ENCODE data around the gene PRG2.
"Not testable (repeated sequence)": the region's sequence is repeated elsewhere in the genome, so short reads cannot be mapped to it uniquely, and the experiment has no call there.

PRG2 gene

GRCh38 chr11:57368106-57368844 lies 22.2 kb downstream of the PRG2 start:
- Mint-ChIP-seq H3K4me1 (no peaks in the 10 kb centered on the region), H3K27me3 (peaks cover 26% of the 10 kb centered on the region), H3K4me3 (no peak overlapping the region), H3K36me3 (ENCODE audit: insufficient read depth) (peaks cover 2% of the 10 kb centered on the region), H3K27ac (ENCODE audit: low read depth) (no peak overlapping the region), H3K9me3 (no peaks in the 10 kb centered on the region)
- ATAC-seq (replicated peaks; ENCODE audit: extremely low read depth, poor library complexity, severe bottlenecking) (no peak), DNase-seq (ENCODE audit: low spot score in 2 of 2) (no peak)

- Mint-ChIP-seq H3K4me1 (no peaks in the 10 kb centered on the region), H3K9me3 (no peaks in the 10 kb centered on the region), H3K4me3 (no peak overlapping the region), H3K27ac (ENCODE audit: low read depth) (no peak overlapping the region), H3K36me3 (ENCODE audit: insufficient read depth) (peaks cover 2% of the 10 kb centered on the region), H3K27me3 (peaks cover 26% of the 10 kb centered on the region)
- no peak for DNase-seq (ENCODE audit: low spot score in 2 of 2)
- ATAC-seq (replicated peaks; ENCODE audit: extremely low read depth, poor library complexity, severe bottlenecking) = no peak
Measured at GRCh38 chr11:57364851-57365660, 25.4 kb downstream of the PRG2 start.

GRCh38 chr11:57363131-57364080 lies 27.0 kb downstream of the PRG2 start:
- DNase-seq (ENCODE audit: low spot score in 2 of 2) = no peak
- no peak for ATAC-seq (replicated peaks; ENCODE audit: extremely low read depth, poor library complexity, severe bottlenecking)
- Mint-ChIP-seq H3K9me3 (no peaks in the 10 kb centered on the region), H3K36me3 (ENCODE audit: insufficient read depth) (peaks cover 2% of the 10 kb centered on the region), H3K27ac (ENCODE audit: low read depth) (no peak overlapping the region), H3K4me1 (no peaks in the 10 kb centered on the region), H3K27me3 (peaks cover 26% of the 10 kb centered on the region), H3K4me3 (no peak overlapping the region)

- Mint-ChIP-seq H3K9me3 (no peaks in the 10 kb centered on the region), H3K27me3 (peaks cover 24% of the 10 kb centered on the region), H3K4me1 (no peaks in the 10 kb centered on the region), H3K4me3 (no peak overlapping the region), H3K36me3 (ENCODE audit: insufficient read depth) (peaks cover 2% of the 10 kb centered on the region), H3K27ac (ENCODE audit: low read depth) (no peak overlapping the region)
- DNase-seq (ENCODE audit: low spot score in 2 of 2) = no peak
- ATAC-seq (replicated peaks; ENCODE audit: extremely low read depth, poor library complexity, severe bottlenecking) = no peak
Measured at GRCh38 chr11:57361926-57362325, 28.5 kb downstream of the PRG2 start.

- H3K36me3 Mint-ChIP-seq (ENCODE audit: insufficient read depth); H3K4me3 Mint-ChIP-seq; ATAC-seq (replicated peaks; ENCODE audit: extremely low read depth, poor library complexity, severe bottlenecking); H3K27ac Mint-ChIP-seq (ENCODE audit: low read depth); H3K9me3 Mint-ChIP-seq; H3K4me1 Mint-ChIP-seq; DNase-seq (ENCODE audit: low spot score in 2 of 2): not testable (repeated sequence)
- H3K27me3 Mint-ChIP-seq = peaks cover 21% of the 10 kb centered on the region
Measured at GRCh38 chr11:57361420-57361819, 29.0 kb downstream of the PRG2 start.

- Mint-ChIP-seq H3K9me3 (no peaks in the 10 kb centered on the region), H3K36me3 (ENCODE audit: insufficient read depth) (peaks cover 2% of the 10 kb centered on the region), H3K27ac (ENCODE audit: low read depth) (no peak overlapping the region), H3K27me3 (peaks cover 21% of the 10 kb centered on the region), H3K4me1 (no peaks in the 10 kb centered on the region), H3K4me3 (no peak overlapping the region)
- ATAC-seq (replicated peaks; ENCODE audit: extremely low read depth, poor library complexity, severe bottlenecking) = no peak
- DNase-seq (ENCODE audit: low spot score in 2 of 2) = no peak
Measured at GRCh38 chr11:57360991-57361390, 29.5 kb downstream of the PRG2 start.

- Mint-ChIP-seq H3K4me3 (no peak overlapping the region), H3K36me3 (ENCODE audit: insufficient read depth) (no peaks in the 10 kb centered on the region), H3K4me1 (no peaks in the 10 kb centered on the region), H3K27ac (ENCODE audit: low read depth) (no peak overlapping the region), H3K9me3 (no peaks in the 10 kb centered on the region), H3K27me3 (peaks cover 15% of the 10 kb centered on the region)
- ATAC-seq (replicated peaks; ENCODE audit: extremely low read depth, poor library complexity, severe bottlenecking) (no peak), DNase-seq (ENCODE audit: low spot score in 2 of 2) (no peak)
Measured at GRCh38 chr11:57359896-57360690, 30.4 kb downstream of the PRG2 start.

GRCh38 chr11:57359396-57359795 lies 31.1 kb downstream of the PRG2 start:
- H3K27ac Mint-ChIP-seq (ENCODE audit: low read depth) = no peak overlapping the region
- no peak overlapping the region for H3K4me3 Mint-ChIP-seq
- no peaks in the 10 kb centered on the region for H3K9me3 Mint-ChIP-seq
- H3K27me3 Mint-ChIP-seq = peaks cover 15% of the 10 kb centered on the region
- H3K4me1 Mint-ChIP-seq = no peaks in the 10 kb centered on the region
- no peaks in the 10 kb centered on the region for H3K36me3 Mint-ChIP-seq (ENCODE audit: insufficient read depth)
- DNase-seq (ENCODE audit: low spot score in 2 of 2) = no peak
- ATAC-seq (replicated peaks; ENCODE audit: extremely low read depth, poor library complexity, severe bottlenecking) = no peak

- DNase-seq (ENCODE audit: low spot score in 2 of 2) = no peak
- Mint-ChIP-seq H3K36me3 (ENCODE audit: insufficient read depth) (no peaks in the 10 kb centered on the region), H3K27ac (ENCODE audit: low read depth) (no peak overlapping the region), H3K9me3 (no peaks in the 10 kb centered on the region), H3K27me3 (peaks cover 15% of the 10 kb centered on the region), H3K4me1 (no peaks in the 10 kb centered on the region), H3K4me3 (no peak overlapping the region)
- ATAC-seq (replicated peaks; ENCODE audit: extremely low read depth, poor library complexity, severe bottlenecking) = no peak
Measured at GRCh38 chr11:57358991-57359390, 31.5 kb downstream of the PRG2 start.

- H3K36me3 Mint-ChIP-seq (ENCODE audit: insufficient read depth) = no peaks in the 10 kb centered on the region
- H3K27me3 Mint-ChIP-seq = peaks cover 12% of the 10 kb centered on the region
- no peak overlapping the region for H3K27ac Mint-ChIP-seq (ENCODE audit: low read depth)
- H3K9me3 Mint-ChIP-seq = no peaks in the 10 kb centered on the region
- no peak for ATAC-seq (replicated peaks; ENCODE audit: extremely low read depth, poor library complexity, severe bottlenecking)
- H3K4me1 Mint-ChIP-seq = no peaks in the 10 kb centered on the region
- no peak for DNase-seq (ENCODE audit: low spot score in 2 of 2)
- no peak overlapping the region for H3K4me3 Mint-ChIP-seq
Measured at GRCh38 chr11:57358543-57358961, 31.9 kb downstream of the PRG2 start.

GRCh38 chr11:57357856-57358255 lies 32.6 kb downstream of the PRG2 start:
- ATAC-seq (replicated peaks; ENCODE audit: extremely low read depth, poor library complexity, severe bottlenecking) (no peak), DNase-seq (ENCODE audit: low spot score in 2 of 2) (no peak)
- peaks cover 12% of the 10 kb centered on the region for H3K27me3 Mint-ChIP-seq

GRCh38 chr11:57357310-57357709 lies 33.1 kb downstream of the PRG2 start:
- Mint-ChIP-seq H3K27me3 (peaks cover 12% of the 10 kb centered on the region), H3K4me1 (no peaks in the 10 kb centered on the region), H3K36me3 (ENCODE audit: insufficient read depth) (no peaks in the 10 kb centered on the region), H3K9me3 (no peaks in the 10 kb centered on the region), H3K4me3 (no peak overlapping the region), H3K27ac (ENCODE audit: low read depth) (no peak overlapping the region)
- ATAC-seq (replicated peaks; ENCODE audit: extremely low read depth, poor library complexity, severe bottlenecking) (no peak), DNase-seq (ENCODE audit: low spot score in 2 of 2) (no peak)

More at GRCh38 chr11:57357856-57358255, 32.6 kb downstream of the PRG2 start:
- Mint-ChIP-seq H3K9me3 (no peaks in the 10 kb centered on the region), H3K4me3 (no peak overlapping the region), H3K36me3 (ENCODE audit: insufficient read depth) (no peaks in the 10 kb centered on the region), H3K4me1 (no peaks in the 10 kb centered on the region), H3K27ac (ENCODE audit: low read depth) (no peak overlapping the region)

Measured in central memory CD8-positive, alpha-beta T cell (primary cell).